GM20431 (cell line): ENCODE measurements around the gene PYGO2.

Experiments
- in situ Hi-C: fragments of 300-500 bp; cut with MseI, MboI; formaldehyde crosslinking; loops from one replicate; pipeline ENCODE4 v1.15.0; 2020; ENCODE audit warnings: low sequenced_read_pairs; ENCODE audit not compliant: unreplicated experiment

PYGO2 gene

GRCh38 chr1:154945962-154946850, 15.4 kb downstream of the PYGO2 start:
- in situ Hi-C loops = no loop called here

- in situ Hi-C loops = no loop called here
Observed at GRCh38 chr1:154945160-154945961, 16.2 kb downstream of the PYGO2 start.

GRCh38 chr1:154944401-154945159, 17.0 kb downstream of the PYGO2 start:
- in situ Hi-C loops = no loop called here

GRCh38 chr1:154943649-154944400, 17.8 kb downstream of the PYGO2 start:
- in situ Hi-C loops = no loop called here

GRCh38 chr1:154941333-154942013, 20.1 kb downstream of the PYGO2 start:
- in situ Hi-C loops = no loop called here

GRCh38 chr1:154940651-154941194, 20.9 kb downstream of the PYGO2 start:
- in situ Hi-C loops = no loop called here

GRCh38 chr1:154940213-154940560, 21.4 kb downstream of the PYGO2 start:
- in situ Hi-C loops = no loop called here

- in situ Hi-C loops = no loop called here
Observed at GRCh38 chr1:154938604-154939399, 22.8 kb downstream of the PYGO2 start.

- in situ Hi-C loops = no loop called here
Observed at GRCh38 chr1:154937988-154938386, 23.6 kb downstream of the PYGO2 start.

- in situ Hi-C loops = no loop called here
Observed at GRCh38 chr1:154937085-154937987, 24.2 kb downstream of the PYGO2 start.

GRCh38 chr1:154936555-154937084, 25.0 kb downstream of the PYGO2 start, which contains the start of gene PMVK:
Gene PMVK, minus strand, starts transcription at chr1:154936719. Its CDS starts 34 bp downstream, at chr1:154936685.
- in situ Hi-C loops = no loop called here

- in situ Hi-C loops = no loop called here
Observed at GRCh38 chr1:154935749-154936554, 25.6 kb downstream of the PYGO2 start.

GRCh38 chr1:154934358-154934948, 27.1 kb downstream of the PYGO2 start:
- in situ Hi-C loops = no loop called here

- in situ Hi-C loops = no loop called here
Observed at GRCh38 chr1:154931940-154932487, 29.6 kb downstream of the PYGO2 start.

- in situ Hi-C loops = no loop called here
Observed at GRCh38 chr1:154926201-154926600, 35.4 kb downstream of the PYGO2 start.
